Prostate gland (tissue), 2 donors: ENCODE measurements around the gene DCUN1D2. TPM values are rescaled to one million over a fixed set of nuclear protein-coding genes. Genes with fewer than 3 reads are reported as not detected.

Experiments used
- DNase-seq: peaks from one replicate; pipeline ENCODE4 v3.0.0-alpha.2; 2019; ENCODE audit warnings: low spot score
- H3K27ac ChIP-seq, 2 donors: fragments of 200-600 bp; sonication (generic); 2 replicates each; pipeline ENCODE4 v1.5.1; 2017 to 2019
- H3K27me3 ChIP-seq: fragments of 200-600 bp; sonication (generic); replicated peaks from 2 replicates; pipeline ENCODE4 v1.5.1; 2019; ENCODE audit not compliant: insufficient read depth
- H3K36me3 ChIP-seq, 2 donors: fragments of 200-600 bp; sonication (generic); 1 replicate in 1 of 2; 2 replicates in 1 of 2; pipeline versions ENCODE4 v1.5.1 to v1.8.1; 2017 to 2019
- H3K4me1 ChIP-seq: fragments of 200-600 bp; sonication (generic); replicated peaks from 2 replicates; pipeline ENCODE4 v1.5.1; 2019
- H3K4me3 ChIP-seq, 2 donors: fragments of 200-600 bp; sonication (generic); 2 replicates each; pipeline ENCODE4 v1.5.1; 2017 to 2019
- H3K9me3 ChIP-seq: fragments of 200-600 bp; sonication (generic); 2 replicates; pipeline ENCODE4 v1.5.1; 2017
- CTCF ChIP-seq, 4 experiments: fragments of 200-600 bp in 2 of 4; fragments of 450-650 bp in 2 of 4; sonication (generic) in 2 of 4; IDR thresholded peaks; 1 replicate in 3 of 4; 2 replicates in 1 of 4; pipeline ENCODE4 v1.5.1; 2016 to 2019; ENCODE audit warnings: antibody characterized with exemption in 4 of 4, mild to moderate bottlenecking in 2 of 4, moderate library complexity in 2 of 4
- POLR2A ChIP-seq: fragments of 450-650 bp; IDR thresholded peaks from one replicate; pipeline ENCODE4 v1.6.1; 2016; ENCODE audit warnings: antibody characterized with exemption, mild to moderate bottlenecking
- POLR2AphosphoS5 ChIP-seq: sonication (generic); formaldehyde crosslinking; IDR thresholded peaks from one replicate; pipeline ENCODE4 v1.6.1; 2017; ENCODE audit warnings: antibody characterized with exemption
- WGBS: methylation state at CpG from one replicate; pipeline ENCODE4 v1.1.5; 2018; 5-methylcytosine and 5-hydroxymethylcytosine counted together
- intact Hi-C: fragments of 100-400 bp; cut with DNase I; formaldehyde crosslinking; loops from one replicate; pipeline ENCODE4 v1.14.2; 2022
- total RNA-seq, 2 donors: library from RNA; depleted of rRNA; stranded (reverse); fragments of >200 nt; gene quantifications; one replicate each; pipeline ENCODE4 v1.1.0, GENCODE V29; 2016

DCUN1D2 gene
- total RNA-seq, 2 donors from 2014 or later, result 11.0 to 48.0 TPM

- Histone ChIP-seq H3K4me3 (no peak overlapping the region), H3K9me3 (no peaks in the 10 kb centered on the region), H3K4me1 (no peaks in the 10 kb centered on the region), H3K27me3 (no peaks in the 10 kb centered on the region), H3K27ac (no peak overlapping the region), H3K36me3 (no peaks in the 10 kb centered on the region)
- TF ChIP-seq CTCF (IDR thresholded peaks at IDR 0.05), result no peak
- no peak for TF ChIP-seq POLR2A
- TF ChIP-seq POLR2AphosphoS5, result no peak
- no peak for DNase-seq
- intact Hi-C loops, result no loop called here
- WGBS, result 82% methylated on average over 3 of the region's 3 CpGs
These were observed 2.2 kb downstream of the DCUN1D2 start for GRCh38 chr13:113488283-113488682.

- H3K4me1 ChIP-seq, result no peaks in the 10 kb centered on the region
- H3K4me3 ChIP-seq, result no peak overlapping the region
- no peaks in the 10 kb centered on the region for H3K36me3 ChIP-seq
- no peaks in the 10 kb centered on the region for H3K9me3 ChIP-seq
- TF ChIP-seq POLR2AphosphoS5, result no peak
- TF ChIP-seq CTCF (IDR thresholded peaks at IDR 0.05), result no peak
- no peak for TF ChIP-seq POLR2A
- no peak overlapping the region for H3K27ac ChIP-seq
- no peak for DNase-seq
- 22% methylated on average over 4 of the region's 4 CpGs for WGBS
- intact Hi-C loops, result no loop called here
- no peaks in the 10 kb centered on the region for H3K27me3 ChIP-seq
These were observed 3.8 kb downstream of the DCUN1D2 start for GRCh38 chr13:113486698-113487097.

GRCh38 chr13:113485545-113485944, 5.0 kb downstream of the DCUN1D2 start:
- DNase-seq, result no peak
- Histone ChIP-seq H3K27ac (no peak overlapping the region), H3K27me3 (no peaks in the 10 kb centered on the region), H3K4me1 (no peaks in the 10 kb centered on the region), H3K4me3 (no peak overlapping the region), H3K9me3 (no peaks in the 10 kb centered on the region), H3K36me3 (no peaks in the 10 kb centered on the region)
- 84% methylated on average over 13 of the region's 13 CpGs for WGBS
- intact Hi-C loops, result no loop called here
- TF ChIP-seq POLR2A (no peak), POLR2AphosphoS5 (no peak), CTCF (IDR thresholded peaks at IDR 0.05) (no peak)

- Histone ChIP-seq H3K36me3 (no peaks in the 10 kb centered on the region), H3K4me3 (no peak overlapping the region), H3K4me1 (no peaks in the 10 kb centered on the region), H3K27ac (no peak overlapping the region), H3K9me3 (no peaks in the 10 kb centered on the region), H3K27me3 (no peaks in the 10 kb centered on the region)
- DNase-seq, result no peak
- 89% methylated on average over 36 of the region's 36 CpGs for WGBS
- intact Hi-C loops, result no loop called here
- TF ChIP-seq POLR2A (no peak), POLR2AphosphoS5 (no peak), CTCF (IDR thresholded peaks at IDR 0.05) (no peak)
These were observed 6.8 kb downstream of the DCUN1D2 start for GRCh38 chr13:113483504-113484293.

GRCh38 chr13:113483081-113483480, 7.4 kb downstream of the DCUN1D2 start:
- no peak overlapping the region for H3K27ac ChIP-seq
- TF ChIP-seq POLR2AphosphoS5 (no peak), POLR2A (no peak), CTCF (IDR thresholded peaks at IDR 0.05) (no peak)
- intact Hi-C loops, result no loop called here
- H3K36me3 ChIP-seq, result no peaks in the 10 kb centered on the region
- no peak for DNase-seq
- H3K4me3 ChIP-seq, result no peak overlapping the region
- no peaks in the 10 kb centered on the region for H3K27me3 ChIP-seq
- no peaks in the 10 kb centered on the region for H3K4me1 ChIP-seq
- no peaks in the 10 kb centered on the region for H3K9me3 ChIP-seq
- 91% methylated on average over 7 of the region's 7 CpGs for WGBS
